Measurements from ENCODE around the gene SHISA5. TPM values are rescaled to one million over a fixed set of nuclear protein-coding genes. Genes with fewer than 3 reads are reported as not detected.

Gene SHISA5
- total and polyA plus RNA-seq, 2 experiments from 2014 or later = 192 to 369 TPM

DNA sequence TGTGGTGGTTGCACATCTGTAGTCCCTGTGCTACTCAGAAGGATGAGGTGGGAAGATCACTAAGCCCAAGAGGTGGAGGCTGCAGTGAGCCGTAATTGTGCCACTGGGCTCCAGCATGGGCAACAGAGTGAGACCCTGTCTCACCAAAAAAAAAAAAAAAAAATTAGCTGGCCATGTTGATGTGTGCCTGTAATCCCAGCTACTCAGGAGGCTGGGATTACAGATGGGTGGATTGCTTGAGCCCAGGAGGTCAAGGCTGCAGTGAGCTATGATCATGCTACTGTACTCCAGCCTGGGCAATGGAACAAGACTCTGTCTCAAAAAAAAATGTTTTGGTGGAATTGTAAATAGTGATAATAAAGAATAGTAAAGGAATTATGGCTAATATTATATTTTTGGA, 47.5 kb downstream of the SHISA5 start:
- Histone ChIP-seq H3K4me2 (no peak overlapping the region), H3K4me3 (no peak overlapping the region), H3K36me3 (replicated peaks; ENCODE audit: insufficient read depth, low read depth) (no peaks in the 10 kb centered on the region), H3K9me3 (ENCODE audit: low read depth) (no peaks in the 10 kb centered on the region), H3K27ac (no peak overlapping the region), H3K79me2 (no peaks in the 10 kb centered on the region), H3K4me1 (ENCODE audit: insufficient read depth) (no peaks in the 10 kb centered on the region), H4K20me1 (ENCODE audit: insufficient read depth, poor library complexity, severe bottlenecking) (no peaks in the 10 kb centered on the region), H3K9me2 (replicated peaks; ENCODE audit: insufficient read depth) (no peaks in the 10 kb centered on the region), H2AFZ (no peak overlapping the region), H3K27me3 (no peaks in the 10 kb centered on the region)
- no peak for DNase-seq (ENCODE audit: low spot score)
- 93% methylated on average over 1 of the region's 1 CpG for WGBS (ENCODE audit: low lambda C conversion rate, missing lambda C conversion rate)
- TF ChIP-seq, protein P1, sequence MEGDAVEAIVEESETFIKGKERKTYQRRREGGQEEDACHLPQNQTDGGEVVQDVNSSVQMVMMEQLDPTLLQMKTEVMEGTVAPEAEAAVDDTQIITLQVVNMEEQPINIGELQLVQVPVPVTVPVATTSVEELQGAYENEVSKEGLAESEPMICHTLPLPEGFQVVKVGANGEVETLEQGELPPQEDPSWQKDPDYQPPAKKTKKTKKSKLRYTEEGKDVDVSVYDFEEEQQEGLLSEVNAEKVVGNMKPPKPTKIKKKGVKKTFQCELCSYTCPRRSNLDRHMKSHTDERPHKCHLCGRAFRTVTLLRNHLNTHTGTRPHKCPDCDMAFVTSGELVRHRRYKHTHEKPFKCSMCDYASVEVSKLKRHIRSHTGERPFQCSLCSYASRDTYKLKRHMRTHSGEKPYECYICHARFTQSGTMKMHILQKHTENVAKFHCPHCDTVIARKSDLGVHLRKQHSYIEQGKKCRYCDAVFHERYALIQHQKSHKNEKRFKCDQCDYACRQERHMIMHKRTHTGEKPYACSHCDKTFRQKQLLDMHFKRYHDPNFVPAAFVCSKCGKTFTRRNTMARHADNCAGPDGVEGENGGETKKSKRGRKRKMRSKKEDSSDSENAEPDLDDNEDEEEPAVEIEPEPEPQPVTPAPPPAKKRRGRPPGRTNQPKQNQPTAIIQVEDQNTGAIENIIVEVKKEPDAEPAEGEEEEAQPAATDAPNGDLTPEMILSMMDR (IDR thresholded peaks at IDR 0.05; ENCODE audit: poor library complexity) = no peak
- TF ChIP-seq EZH2phosphoT487 (IDR thresholded peaks at IDR 0.05; ENCODE audit: low read depth, severe bottlenecking, unreplicated experiment) (no peak), EZH2 (IDR thresholded peaks at IDR 0.05; ENCODE audit: borderline replicate concordance) (no peak)

DNA sequence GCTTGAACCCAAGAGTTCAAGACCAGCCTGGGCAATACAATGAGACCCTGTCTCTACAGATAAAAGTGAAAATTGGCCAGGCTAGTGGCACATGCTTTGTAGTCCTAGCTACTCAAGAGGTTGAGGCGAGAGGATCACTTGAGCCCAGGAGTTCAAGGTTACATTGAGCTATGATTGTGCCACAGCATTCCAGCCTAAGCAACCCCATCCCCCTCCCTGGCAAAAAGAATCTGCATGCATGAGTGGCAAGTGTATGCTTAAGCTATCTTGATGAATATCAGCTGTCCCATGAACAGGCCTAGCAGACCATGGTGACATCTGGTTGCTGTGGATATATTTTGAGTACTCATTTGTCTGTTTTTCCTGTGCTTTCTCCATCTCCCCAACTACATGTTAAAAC, 52.7 kb downstream of the SHISA5 start:
- TF ChIP-seq EZH2phosphoT487 (IDR thresholded peaks at IDR 0.05; ENCODE audit: low read depth, severe bottlenecking, unreplicated experiment) = no peak
- TF ChIP-seq, protein P1 (IDR thresholded peaks at IDR 0.05; ENCODE audit: poor library complexity) = no peak
- TF ChIP-seq EZH2 (IDR thresholded peaks at IDR 0.05; ENCODE audit: borderline replicate concordance) = no peak
- Histone ChIP-seq H3K4me3 (no peak overlapping the region), H3K9me2 (replicated peaks; ENCODE audit: insufficient read depth) (no peaks in the 10 kb centered on the region), H3K79me2 (peaks cover 18% of the 10 kb centered on the region), H3K27me3 (no peaks in the 10 kb centered on the region), H2AFZ (no peak overlapping the region), H3K36me3 (replicated peaks; ENCODE audit: insufficient read depth, low read depth) (no peaks in the 10 kb centered on the region), H3K4me1 (ENCODE audit: insufficient read depth) (peaks cover 9% of the 10 kb centered on the region), H3K4me2 (no peak overlapping the region), H4K20me1 (ENCODE audit: insufficient read depth, poor library complexity, severe bottlenecking) (no peaks in the 10 kb centered on the region), H3K9me3 (ENCODE audit: low read depth) (no peaks in the 10 kb centered on the region), H3K27ac (no peak overlapping the region)
- DNase-seq (ENCODE audit: low spot score) = no peak
- WGBS (ENCODE audit: low lambda C conversion rate, missing lambda C conversion rate) = 95% methylated on average over 1 of the region's 1 CpG

DNA sequence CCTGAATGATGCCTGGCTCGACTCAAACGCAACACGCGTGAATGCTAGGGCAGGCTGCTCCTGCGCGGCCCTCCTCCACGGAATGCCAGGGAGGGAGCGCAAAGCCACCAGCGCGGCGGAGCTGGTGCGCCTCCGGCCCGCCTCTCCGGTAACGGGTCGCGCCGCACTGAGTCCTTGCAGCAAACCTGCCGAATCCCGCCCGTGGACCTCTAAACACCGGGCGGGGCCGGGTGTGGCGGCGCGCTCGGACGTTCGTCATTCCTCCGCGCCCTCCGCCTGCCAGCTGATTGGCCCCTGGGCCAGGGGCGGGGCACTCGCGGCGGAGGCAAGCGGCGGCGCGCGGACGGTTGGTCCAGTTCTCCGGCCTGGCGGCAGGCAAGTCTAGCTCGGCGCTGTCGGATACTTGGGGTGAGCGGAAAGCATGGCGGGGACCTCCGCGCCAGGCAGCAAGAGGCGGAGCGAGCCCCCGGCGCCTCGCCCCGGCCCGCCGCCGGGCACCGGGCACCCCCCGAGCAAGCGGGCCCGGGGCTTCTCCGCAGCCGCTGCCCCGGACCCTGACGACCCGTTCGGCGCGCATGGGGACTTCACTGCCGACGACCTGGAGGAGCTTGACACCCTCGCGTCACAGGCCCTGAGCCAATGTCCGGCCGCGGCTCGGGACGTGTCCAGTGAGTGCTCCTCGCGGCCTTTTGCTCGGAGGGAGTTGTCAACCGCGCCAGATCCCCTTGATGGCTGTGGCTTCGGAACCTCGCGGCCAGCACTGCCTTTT, 57.4 kb downstream of the SHISA5 start, which contains the start of gene ATRIP:
Gene ATRIP, plus strand, starts transcription at position 313 of the 769 bp plus-strand sequence. Its CDS starts 109 bp downstream, at position 422.
- DNase-seq (ENCODE audit: low spot score) = peak; percentile 96
- Histone ChIP-seq H4K20me1 (ENCODE audit: insufficient read depth, poor library complexity, severe bottlenecking) (peaks cover 5% of the 10 kb centered on the region), H3K9me2 (replicated peaks; ENCODE audit: insufficient read depth) (no peaks in the 10 kb centered on the region), H3K36me3 (replicated peaks; ENCODE audit: insufficient read depth, low read depth) (no peaks in the 10 kb centered on the region), H3K79me2 (peaks cover 36% of the 10 kb centered on the region), H3K4me2 (peak within 1 kb of the TSS; percentile 91), H3K4me3 (peak within 1 kb of the TSS; percentile 75), H3K27ac (peak within 1 kb of the TSS; percentile 79), H3K4me1 (ENCODE audit: insufficient read depth) (peaks cover 18% of the 10 kb centered on the region), H3K9me3 (ENCODE audit: low read depth) (no peaks in the 10 kb centered on the region), H2AFZ (peak within 1 kb of the TSS; percentile 90), H3K27me3 (no peaks in the 10 kb centered on the region)
- TF ChIP-seq, protein P1 (IDR thresholded peaks at IDR 0.05; ENCODE audit: poor library complexity) = no peak
- TF ChIP-seq EZH2phosphoT487 (IDR thresholded peaks at IDR 0.05; ENCODE audit: low read depth, severe bottlenecking, unreplicated experiment) (no peak), EZH2 (IDR thresholded peaks at IDR 0.05; ENCODE audit: borderline replicate concordance) (no peak)
- 1% methylated on average over 53 of the region's 91 CpGs for WGBS (ENCODE audit: low lambda C conversion rate, missing lambda C conversion rate)
